ENCODE data around the gene MS4A4E.

DNA sequence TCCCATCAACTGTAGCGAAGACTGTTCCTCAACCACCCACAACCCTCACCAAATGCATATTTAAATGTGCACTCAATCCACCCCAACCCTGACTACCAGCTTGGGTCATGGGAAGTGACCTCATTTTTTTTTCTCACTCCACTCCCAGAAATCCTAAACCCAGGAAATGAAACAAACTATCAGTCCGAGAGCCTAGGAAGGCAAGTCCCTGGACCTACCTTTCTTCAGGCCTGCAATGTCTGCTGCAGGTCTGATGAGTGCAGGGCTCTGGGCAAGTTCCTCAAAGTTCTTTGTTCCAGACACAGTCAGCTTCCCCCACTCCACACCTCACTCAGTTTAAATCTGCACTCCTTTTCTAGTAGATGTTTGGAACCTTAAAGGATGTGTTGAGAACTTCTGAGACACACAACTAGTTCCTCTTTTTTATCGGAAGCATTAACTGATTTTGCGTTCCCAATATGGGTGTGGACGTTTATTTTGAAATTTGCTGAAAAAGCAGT, at the start of gene MS4A4E:
- no peak for TF ChIP-seq CBX1 (IDR thresholded peaks at IDR 0.05; ENCODE audit: low read depth)
- TF ChIP-seq SIX1 (CRISPR knock-in tag; IDR thresholded peaks at IDR 0.05; ENCODE audit: borderline replicate concordance): no peak
- no peak for TF ChIP-seq ZNF792 (CRISPR knock-in tag; IDR thresholded peaks at IDR 0.05)
- no peak for TF ChIP-seq POLR2A (IDR thresholded peaks at IDR 0.05; ENCODE audit: insufficient read depth in 1 of 2, low read depth in 2 of 2, low read length in 2 of 2)
- TF ChIP-seq, protein P1, sequence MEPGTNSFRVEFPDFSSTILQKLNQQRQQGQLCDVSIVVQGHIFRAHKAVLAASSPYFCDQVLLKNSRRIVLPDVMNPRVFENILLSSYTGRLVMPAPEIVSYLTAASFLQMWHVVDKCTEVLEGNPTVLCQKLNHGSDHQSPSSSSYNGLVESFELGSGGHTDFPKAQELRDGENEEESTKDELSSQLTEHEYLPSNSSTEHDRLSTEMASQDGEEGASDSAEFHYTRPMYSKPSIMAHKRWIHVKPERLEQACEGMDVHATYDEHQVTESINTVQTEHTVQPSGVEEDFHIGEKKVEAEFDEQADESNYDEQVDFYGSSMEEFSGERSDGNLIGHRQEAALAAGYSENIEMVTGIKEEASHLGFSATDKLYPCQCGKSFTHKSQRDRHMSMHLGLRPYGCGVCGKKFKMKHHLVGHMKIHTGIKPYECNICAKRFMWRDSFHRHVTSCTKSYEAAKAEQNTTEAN (CRISPR knock-in tag; conservative IDR thresholded peaks at IDR 0.05): no peak
- TF ChIP-seq MXI1 (IDR thresholded peaks at IDR 0.05; ENCODE audit: borderline replicate concordance, low read depth, low read length): no peak
- TF ChIP-seq PHF20 (CRISPR knock-in tag; IDR thresholded peaks at IDR 0.05): no peak
- TF ChIP-seq CBFB (CRISPR knock-in tag; IDR thresholded peaks at IDR 0.05): no peak
- TF ChIP-seq, protein P2, sequence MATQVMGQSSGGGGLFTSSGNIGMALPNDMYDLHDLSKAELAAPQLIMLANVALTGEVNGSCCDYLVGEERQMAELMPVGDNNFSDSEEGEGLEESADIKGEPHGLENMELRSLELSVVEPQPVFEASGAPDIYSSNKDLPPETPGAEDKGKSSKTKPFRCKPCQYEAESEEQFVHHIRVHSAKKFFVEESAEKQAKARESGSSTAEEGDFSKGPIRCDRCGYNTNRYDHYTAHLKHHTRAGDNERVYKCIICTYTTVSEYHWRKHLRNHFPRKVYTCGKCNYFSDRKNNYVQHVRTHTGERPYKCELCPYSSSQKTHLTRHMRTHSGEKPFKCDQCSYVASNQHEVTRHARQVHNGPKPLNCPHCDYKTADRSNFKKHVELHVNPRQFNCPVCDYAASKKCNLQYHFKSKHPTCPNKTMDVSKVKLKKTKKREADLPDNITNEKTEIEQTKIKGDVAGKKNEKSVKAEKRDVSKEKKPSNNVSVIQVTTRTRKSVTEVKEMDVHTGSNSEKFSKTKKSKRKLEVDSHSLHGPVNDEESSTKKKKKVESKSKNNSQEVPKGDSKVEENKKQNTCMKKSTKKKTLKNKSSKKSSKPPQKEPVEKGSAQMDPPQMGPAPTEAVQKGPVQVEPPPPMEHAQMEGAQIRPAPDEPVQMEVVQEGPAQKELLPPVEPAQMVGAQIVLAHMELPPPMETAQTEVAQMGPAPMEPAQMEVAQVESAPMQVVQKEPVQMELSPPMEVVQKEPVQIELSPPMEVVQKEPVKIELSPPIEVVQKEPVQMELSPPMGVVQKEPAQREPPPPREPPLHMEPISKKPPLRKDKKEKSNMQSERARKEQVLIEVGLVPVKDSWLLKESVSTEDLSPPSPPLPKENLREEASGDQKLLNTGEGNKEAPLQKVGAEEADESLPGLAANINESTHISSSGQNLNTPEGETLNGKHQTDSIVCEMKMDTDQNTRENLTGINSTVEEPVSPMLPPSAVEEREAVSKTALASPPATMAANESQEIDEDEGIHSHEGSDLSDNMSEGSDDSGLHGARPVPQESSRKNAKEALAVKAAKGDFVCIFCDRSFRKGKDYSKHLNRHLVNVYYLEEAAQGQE (IDR thresholded peaks at IDR 0.05; ENCODE audit: borderline replicate concordance in 1 of 2, low read depth in 1 of 2, low read length in 2 of 2): no peak
- TF ChIP-seq ZNF883 (CRISPR knock-in tag; IDR thresholded peaks at IDR 0.05; ENCODE audit: not compliant biosample characterization): no peak
- no peak for TF ChIP-seq SP1 (IDR thresholded peaks at IDR 0.05)
- TF ChIP-seq SP1 (CRISPR knock-in tag; IDR thresholded peaks at IDR 0.05): no peak
- TF ChIP-seq, protein P3, sequence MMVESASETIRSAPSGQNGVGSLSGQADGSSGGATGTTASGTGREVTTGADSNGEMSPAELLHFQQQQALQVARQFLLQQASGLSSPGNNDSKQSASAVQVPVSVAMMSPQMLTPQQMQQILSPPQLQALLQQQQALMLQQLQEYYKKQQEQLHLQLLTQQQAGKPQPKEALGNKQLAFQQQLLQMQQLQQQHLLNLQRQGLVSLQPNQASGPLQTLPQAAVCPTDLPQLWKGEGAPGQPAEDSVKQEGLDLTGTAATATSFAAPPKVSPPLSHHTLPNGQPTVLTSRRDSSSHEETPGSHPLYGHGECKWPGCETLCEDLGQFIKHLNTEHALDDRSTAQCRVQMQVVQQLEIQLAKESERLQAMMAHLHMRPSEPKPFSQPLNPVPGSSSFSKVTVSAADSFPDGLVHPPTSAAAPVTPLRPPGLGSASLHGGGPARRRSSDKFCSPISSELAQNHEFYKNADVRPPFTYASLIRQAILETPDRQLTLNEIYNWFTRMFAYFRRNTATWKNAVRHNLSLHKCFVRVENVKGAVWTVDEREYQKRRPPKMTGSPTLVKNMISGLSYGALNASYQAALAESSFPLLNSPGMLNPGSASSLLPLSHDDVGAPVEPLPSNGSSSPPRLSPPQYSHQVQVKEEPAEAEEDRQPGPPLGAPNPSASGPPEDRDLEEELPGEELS (CRISPR knock-in tag; IDR thresholded peaks at IDR 0.05): no peak
- no peak for TF ChIP-seq EP300 (IDR thresholded peaks at IDR 0.05; ENCODE audit: low read depth in 2 of 2, low read length in 2 of 2)
- no peak for TF ChIP-seq EP300 (CRISPR knock-in tag; IDR thresholded peaks at IDR 0.05; ENCODE audit: borderline replicate concordance)

Measured in HepG2 (cell line).